GM12878 (cell line): Measurements from ENCODE around the gene CLEC4D. TPM values are rescaled to one million over a fixed set of nuclear protein-coding genes. Genes with fewer than 3 reads are reported as not detected.

Source experiments
- ATAC-seq: fragments of 200-7000 bp; cut with Tn5 transposase; 3 replicates; pipeline ENCODE4 v1.9.1; 2020; ENCODE audit warnings: mild to moderate bottlenecking, moderate library complexity
- BruUV-seq: library from RNA; stranded (reverse); fragments of 400-500 nt; replicated peaks from 2 replicates; lab custom pipeline; 2021; lab: Mats Ljungman, UMichigan
- CTCF ChIA-PET: fragments of 300-600 bp; sonication (Branson Sonifier 250); formaldehyde crosslinking; extraction: SDS; loops from one replicate; lab custom pipeline; 2021; ENCODE audit warnings: inconsistent platforms; lab: Yijun Ruan, JAX
- POLR2A ChIA-PET: fragments of 350-600 bp; formaldehyde crosslinking; extraction: SDS; loops from one replicate; lab custom pipeline; 2021; ENCODE audit warnings: inconsistent platforms; lab: Charles Lee
- RAD21 ChIA-PET: fragments of 300-600 bp; sonication (Branson Sonifier 250); formaldehyde crosslinking; loops from one replicate; lab custom pipeline; 2023; ENCODE audit warnings: antibody characterized with exemption; ENCODE audit not compliant: unreplicated experiment; lab: Charles Lee
- SMC1A ChIA-PET: fragments of 300-600 bp; sonication (Branson Sonifier 250); formaldehyde crosslinking; loops from one replicate; lab custom pipeline; 2023; ENCODE audit not compliant: unreplicated experiment, uncharacterized antibody; lab: Charles Lee
- DNase-seq: peaks from one replicate; pipeline ENCODE4 v3.0.0-alpha.2; 2011; ENCODE audit warnings: low read depth, low spot score
- FAIRE-seq: peaks from 3 replicates; lab custom pipeline; 2011; peaks lifted over from hg19 to GRCh38; lab: Jason Lieb, UNC
- H2AFZ ChIP-seq: 2 replicates; pipeline ENCODE4 v1.6.0; 2011; ENCODE audit warnings: low read depth, low read length, control low read depth; ENCODE audit not compliant: control insufficient read depth
- H3K27ac ChIP-seq: 2 replicates; pipeline ENCODE4 v1.5.1; 2011; ENCODE audit warnings: control low read depth; ENCODE audit not compliant: control insufficient read depth, insufficient read depth
- H3K27me3 ChIP-seq, 2 experiments: replicated peaks in 1 of 2; 2 replicates each; pipeline versions ENCODE4 v1.6.0 to v1.6.1; 2011; ENCODE audit warnings: low read length in 1 of 2; ENCODE audit not compliant: control insufficient read depth in 2 of 2, insufficient read depth in 2 of 2
- H3K36me3 ChIP-seq, 2 experiments: 2 replicates each; pipeline ENCODE4 v1.5.1; 2011; ENCODE audit warnings: low read length in 1 of 2; ENCODE audit not compliant: control insufficient read depth in 2 of 2, insufficient read depth in 2 of 2
- H3K4me1 ChIP-seq: 2 replicates; pipeline ENCODE4 v1.6.1; 2011; ENCODE audit warnings: mild to moderate bottlenecking, low read length, moderate library complexity, mixed read lengths; ENCODE audit not compliant: control insufficient read depth, insufficient read depth
- H3K4me2 ChIP-seq: 2 replicates; pipeline ENCODE4 v1.6.0; 2011; ENCODE audit warnings: control low read depth; ENCODE audit not compliant: control insufficient read depth, insufficient read depth
- H3K4me3 ChIP-seq: fragments of 200-600 bp; sonication (generic); 2 replicates; pipeline ENCODE4 v1.5.1; 2016
- H3K79me2 ChIP-seq: 2 replicates; pipeline ENCODE4 v1.6.0; 2011; ENCODE audit warnings: low read length; ENCODE audit not compliant: control insufficient read depth, insufficient read depth
- H3K9ac ChIP-seq: 2 replicates; pipeline ENCODE4 v1.8.0; 2011; ENCODE audit warnings: low read length, control low read depth, mixed read lengths; ENCODE audit not compliant: control insufficient read depth, insufficient read depth
- H3K9me3 ChIP-seq: replicated peaks from 3 replicates; pipeline ENCODE4 v1.5.1; 2011; ENCODE audit warnings: mild to moderate bottlenecking, low read length; ENCODE audit not compliant: control insufficient read depth, insufficient read depth
- H4K20me1 ChIP-seq: 2 replicates; pipeline ENCODE4 v1.6.0; 2011; ENCODE audit not compliant: control insufficient read depth, insufficient read depth
- GATAD2B ChIP-seq: fragments of 450-650 bp; conservative IDR thresholded peaks from 2 replicates; pipeline ENCODE4 v1.6.1; 2017; ENCODE audit warnings: low read depth, mild to moderate bottlenecking, moderate library complexity
- TARDBP ChIP-seq: IDR thresholded peaks from 2 replicates; pipeline ENCODE4 v1.6.1; 2016; ENCODE audit warnings: borderline replicate concordance
- ZBED1 ChIP-seq: IDR thresholded peaks from 2 replicates; pipeline ENCODE4 v1.6.1; 2016; ENCODE audit warnings: borderline replicate concordance
- WGBS: methylation state at CpG from one replicate; pipeline ENCODE4 v1.1.6; 2016; ENCODE audit warnings: low lambda C conversion rate; ENCODE audit not compliant: insufficient replicate concordance, insufficient coverage; ENCODE audit errors: missing lambda C conversion rate; 5-methylcytosine and 5-hydroxymethylcytosine counted together
- in situ Hi-C: fragments of 300-500 bp; cut with MboI; formaldehyde crosslinking; loops from 9 replicates; pipeline ENCODE4 v1.14.3; 2018; ENCODE audit warnings: mixed read lengths
- intact Hi-C: fragments of 100-400 bp; cut with micrococcal nuclease; formaldehyde crosslinking; loops from one replicate; pipeline ENCODE4 v1.14.2; 2022; ENCODE audit not compliant: unreplicated experiment
- polyA plus RNA-seq, 11 experiments: library from polyadenylated mRNA; depleted of rRNA in 4 of 11; unstranded in 6 of 11; stranded (reverse) in 5 of 11; fragments of >200 nt; fragmentation: Nextera tagmentation in 4 of 11; fragmentation: Illumina TruSeq in 1 of 11; extraction: Ambion mirVana in 4 of 11; extraction: Trizol in 1 of 11; gene quantifications; 1 replicate in 1 of 11; 2 replicates in 10 of 11; pipeline versions ENCODE4 v1.2.1 to v1.2.3, GENCODE V29; 2011 to 2016; ENCODE audit warnings: inconsistent platforms in 2 of 11, missing spikeins in 2 of 11, low read depth in 1 of 11
- total RNA-seq, 4 experiments: library from RNA; depleted of rRNA in 3 of 4; stranded (reverse); fragments of >200 nt in 3 of 4; fragmentation: Illumina TruSeq in 1 of 4; extraction: Trizol in 1 of 4; gene quantifications; 2 replicates each; pipeline versions ENCODE4 v1.2.1 to v1.2.3, GENCODE V29; 2013 to 2021
- TF ChIP-seq, protein P1 (sequence below): fragments of 450-650 bp; IDR thresholded peaks from 2 replicates; pipeline ENCODE4 v1.6.1; 2018; ENCODE audit warnings: borderline replicate concordance, mild to moderate bottlenecking; ENCODE audit not compliant: partially characterized antibody
- TF ChIP-seq, protein P2 (sequence below): IDR thresholded peaks from 2 replicates; pipeline ENCODE4 v1.6.1; 2011; ENCODE audit warnings: borderline replicate concordance, low read depth, mild to moderate bottlenecking, moderate library complexity, mixed read lengths, low read length; ENCODE audit not compliant: insufficient read depth; ENCODE audit errors: extremely low read length

CLEC4D gene
- total and polyA plus RNA-seq, 10 of the 15 experiments (the other 5 are each of a cell fraction or from before 2014, with no cell fraction given): not detected

- H3K4me3 ChIP-seq: no peak overlapping the region
- ATAC-seq (no peak), DNase-seq (no peak), FAIRE-seq (no peak)
- ChIA-PET SMC1A (interaction anchor here (0.8 to 6.2 kb wide), 5 partner anchors 64 to 399 kb away, joined by 3 to 89 read pairs (median 6); partner anchors contain the start of gene AICDA), CTCF (interaction anchor here (1.7 to 3.3 kb wide), 5 partner anchors 62 to 344 kb away, joined by 3 to 35 read pairs (median 8); no protein-coding TSS in a partner anchor), RAD21 (interaction anchor here (0.6 to 1.9 kb wide), 3 partner anchors 44 to 111 kb away, joined by 3 to 12 read pairs (median 6); no protein-coding TSS in a partner anchor), POLR2A (interaction anchor here (0.6 kb wide), 1 partner anchor 34 kb away, joined by 3 read pairs; no protein-coding TSS in a partner anchor)
- H2AFZ ChIP-seq: no peak overlapping the region
- H4K20me1 ChIP-seq: no peaks in the 10 kb centered on the region
- no peaks in the 10 kb centered on the region for H3K36me3 ChIP-seq
- H3K9ac ChIP-seq: no peak overlapping the region
- no peaks in the 10 kb centered on the region for H3K4me1 ChIP-seq
- no peaks in the 10 kb centered on the region for H3K27me3 ChIP-seq
- H3K4me2 ChIP-seq: no peak overlapping the region
- no peak overlapping the region for H3K27ac ChIP-seq
- no TSS peak for BruUV-seq
- TF ChIP-seq, protein P1, sequence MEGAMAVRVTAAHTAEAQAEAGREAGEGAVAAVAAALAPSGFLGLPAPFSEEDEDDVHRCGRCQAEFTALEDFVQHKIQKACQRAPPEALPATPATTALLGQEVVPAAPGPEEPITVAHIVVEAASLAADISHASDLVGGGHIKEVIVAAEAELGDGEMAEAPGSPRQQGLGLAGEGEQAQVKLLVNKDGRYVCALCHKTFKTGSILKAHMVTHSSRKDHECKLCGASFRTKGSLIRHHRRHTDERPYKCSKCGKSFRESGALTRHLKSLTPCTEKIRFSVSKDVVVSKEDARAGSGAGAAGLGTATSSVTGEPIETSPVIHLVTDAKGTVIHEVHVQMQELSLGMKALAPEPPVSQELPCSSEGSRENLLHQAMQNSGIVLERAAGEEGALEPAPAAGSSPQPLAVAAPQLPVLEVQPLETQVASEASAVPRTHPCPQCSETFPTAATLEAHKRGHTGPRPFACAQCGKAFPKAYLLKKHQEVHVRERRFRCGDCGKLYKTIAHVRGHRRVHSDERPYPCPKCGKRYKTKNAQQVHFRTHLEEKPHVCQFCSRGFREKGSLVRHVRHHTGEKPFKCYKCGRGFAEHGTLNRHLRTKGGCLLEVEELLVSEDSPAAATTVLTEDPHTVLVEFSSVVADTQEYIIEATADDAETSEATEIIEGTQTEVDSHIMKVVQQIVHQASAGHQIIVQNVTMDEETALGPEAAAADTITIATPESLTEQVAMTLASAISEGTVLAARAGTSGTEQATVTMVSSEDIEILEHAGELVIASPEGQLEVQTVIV: no peak
- TF ChIP-seq ZBED1 (no peak), GATAD2B (no peak), TARDBP (no peak)
- TF ChIP-seq, protein P2, sequence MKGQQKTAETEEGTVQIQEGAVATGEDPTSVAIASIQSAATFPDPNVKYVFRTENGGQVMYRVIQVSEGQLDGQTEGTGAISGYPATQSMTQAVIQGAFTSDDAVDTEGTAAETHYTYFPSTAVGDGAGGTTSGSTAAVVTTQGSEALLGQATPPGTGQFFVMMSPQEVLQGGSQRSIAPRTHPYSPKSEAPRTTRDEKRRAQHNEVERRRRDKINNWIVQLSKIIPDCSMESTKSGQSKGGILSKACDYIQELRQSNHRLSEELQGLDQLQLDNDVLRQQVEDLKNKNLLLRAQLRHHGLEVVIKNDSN: no peak
- H3K79me2 ChIP-seq: no peaks in the 10 kb centered on the region
- no peaks in the 10 kb centered on the region for H3K9me3 ChIP-seq
- in situ Hi-C loops (loop anchor here (25.0 kb wide), 1 partner anchor 341 kb away; no protein-coding TSS in a partner anchor), intact Hi-C loops (loop anchor here (10.0 kb wide), 2 partner anchors 138 to 498 kb away; no protein-coding TSS in a partner anchor)
- WGBS: 51% methylated on average over 3 of the region's 3 CpGs
Measured at GRCh38 chr12:8546591-8546990, 33.3 kb downstream of the CLEC4D start.
